HG03442 (cell line): ENCODE measurements around the gene PARP14.
"Not testable (repeated sequence)": the region's sequence is repeated elsewhere in the genome, so short reads cannot be mapped to it uniquely, and the experiment has no call there.

Experiments
- ATAC-seq: cut with Tn5 transposase; IDR thresholded peaks from one replicate; pipeline ENCODE4 v1.9.1; 2021; ENCODE audit warnings: mild to moderate bottlenecking, moderate library complexity; ENCODE audit not compliant: unreplicated experiment

Gene PARP14

GRCh38 chr3:122714273-122714672 lies 33.6 kb downstream of the PARP14 start:
- ATAC-seq: no peak

- no peak for ATAC-seq
Measured at GRCh38 chr3:122716667-122717066, 36.0 kb downstream of the PARP14 start.

- ATAC-seq: no peak
Measured at GRCh38 chr3:122719273-122719921, 38.8 kb downstream of the PARP14 start.

- ATAC-seq: no peak
Measured at GRCh38 chr3:122725106-122725505, 44.5 kb downstream of the PARP14 start.

GRCh38 chr3:122727294-122727693 lies 46.7 kb downstream of the PARP14 start:
- no peak for ATAC-seq

- ATAC-seq: no peak
Measured at GRCh38 chr3:122727766-122728165, 47.1 kb downstream of the PARP14 start.

GRCh38 chr3:122728186-122728585 lies 47.5 kb downstream of the PARP14 start:
- no peak for ATAC-seq

GRCh38 chr3:122728756-122729514 lies 48.3 kb downstream of the PARP14 start:
- no peak for ATAC-seq

GRCh38 chr3:122730240-122730639 lies 49.6 kb downstream of the PARP14 start:
- ATAC-seq: no peak

- not testable (repeated sequence) for ATAC-seq
Measured at GRCh38 chr3:122732682-122733525, 52.3 kb downstream of the PARP14 start.

- no peak for ATAC-seq
Measured at GRCh38 chr3:122739172-122739571, 58.5 kb downstream of the PARP14 start.

- no peak for ATAC-seq
Measured at GRCh38 chr3:122742234-122742633, 61.6 kb downstream of the PARP14 start.

- ATAC-seq: no peak
Measured at GRCh38 chr3:122743581-122744120, 63.0 kb downstream of the PARP14 start.

GRCh38 chr3:122745369-122746021 lies 64.9 kb downstream of the PARP14 start:
- ATAC-seq: no peak

- not testable (repeated sequence) for ATAC-seq
Measured at GRCh38 chr3:122747295-122747694, 66.7 kb downstream of the PARP14 start.

GRCh38 chr3:122748347-122748746 lies 67.7 kb downstream of the PARP14 start:
- no peak for ATAC-seq

- no peak for ATAC-seq
Measured at GRCh38 chr3:122754929-122755328, 74.3 kb downstream of the PARP14 start.

GRCh38 chr3:122755491-122755890 lies 74.9 kb downstream of the PARP14 start:
- ATAC-seq: no peak

GRCh38 chr3:122758877-122759560 lies 78.4 kb downstream of the PARP14 start:
- no peak for ATAC-seq
